ENCODE measurements around the gene ALDOC. TPM values are rescaled to one million over a fixed set of nuclear protein-coding genes. Genes with fewer than 3 reads are reported as not detected.
A peak's percentile ranks its signal among the peaks of the same experiment; 100 is the strongest.

The ALDOC gene
- total RNA-seq (100 to 1,000 TPM in 1 of 5 experiments, 10 to 100 TPM in 4; 24.5 to 159 (median 40.1) TPM), polyA plus RNA-seq (100 to 1,000 TPM in 1 of 2 donors, 10 to 100 TPM in 1; 92.9 to 103 TPM), total RNA-seq (63.1 reads per million, percentile 76 among the genes with 10 or more reads in this experiment)

DNA sequence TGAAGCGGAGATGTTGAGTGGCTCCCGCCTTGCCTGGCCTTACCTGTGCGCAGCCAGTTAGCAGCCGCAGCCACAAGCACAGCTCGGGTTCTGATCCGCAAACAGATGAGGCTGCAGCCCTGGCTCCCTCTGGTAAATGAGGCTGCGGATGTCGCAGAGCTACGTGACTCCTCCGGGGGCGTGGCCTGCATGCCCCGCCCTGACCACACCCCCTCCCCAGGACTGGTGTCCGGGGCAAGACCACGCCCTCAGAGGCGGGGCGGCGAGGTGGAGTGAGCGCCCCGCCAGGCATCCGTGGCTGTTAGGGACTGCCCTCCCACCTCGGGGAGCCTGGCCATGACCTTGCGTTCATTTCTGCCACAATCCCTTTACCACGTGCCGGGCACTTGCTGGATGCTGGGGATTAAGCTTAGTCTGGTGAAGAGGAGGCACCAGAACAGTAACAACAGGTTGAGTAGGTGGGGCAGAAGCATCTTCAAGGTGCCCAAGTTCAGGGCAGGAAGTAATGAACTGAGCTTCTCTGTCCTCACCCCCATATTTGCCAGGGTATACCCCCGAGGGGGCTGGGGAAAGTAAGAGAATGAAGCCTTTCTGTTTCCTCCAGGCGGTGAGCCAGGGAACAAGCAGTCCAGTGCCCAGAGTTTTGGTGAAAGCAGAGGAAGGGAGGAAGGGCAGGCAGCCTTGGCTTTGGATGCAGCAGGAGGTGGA, at the start of gene ALDOC:
TSS of gene ALDOC (minus strand) at position 138 of the 708 bp plus-strand sequence. CDS start 1,363 bp downstream, outside the sequence.
- H3K9me3 Mint-ChIP-seq: no peaks in the 10 kb centered on the region
- H3K4me3 Mint-ChIP-seq: peak within 1 kb of the TSS; percentile 83 to 96 (median 86)
- peaks cover 19 to 23% of the 10 kb centered on the region in 2 donors for H3K4me1 ChIP-seq (ENCODE audit: control insufficient read depth in 2 of 2, insufficient read depth in 2 of 2, low read length in 2 of 2)
- H3K36me3 Mint-ChIP-seq: peaks cover 0 to 37% (median 0%) of the 10 kb centered on the region in 5 donors
- H3K36me3 ChIP-seq (ENCODE audit: control insufficient read depth in 2 of 3, insufficient read depth in 3 of 3, low read length in 3 of 3): peaks cover 0 to 6% (median 0%) of the 10 kb centered on the region in 3 experiments
- H3K9me3 ChIP-seq (ENCODE audit: control insufficient read depth in 2 of 3, low read length in 3 of 3): no peaks in the 10 kb centered on the region
- intact Hi-C loops (cut with micrococcal nuclease): loop anchor here (1.0 to 10.0 kb wide), 11 partner anchors 22 to 374 kb away; partner anchors contain the start of genes BLTP2 (in 2 of the 2), SDF2 (in 2 of the 2), SPAG5 (in 2 of the 2) and IFT20 (in 1 of the 2)
- DNase-seq (peak; percentile 95 to 99 (median 98)), ATAC-seq (peak; percentile 100)
- POLR2A ChIA-PET: interaction anchor here (0.9 to 12.2 kb wide), 18 partner anchors 8 to 374 kb away, joined by 3 to 172 read pairs (median 4); partner anchors contain the start of genes BLTP2, IFT20, PHF12 and PROCA1
- H3K27me3 Mint-ChIP-seq: no peaks in the 10 kb centered on the region
- H3K27ac ChIP-seq (ENCODE audit: low read depth, low read length): peak within 1 kb of the TSS; percentile 52
- H3K27ac Mint-ChIP-seq: peak within 1 kb of the TSS; percentile 79 to 95 (median 89)
- H3K4me1 Mint-ChIP-seq: peaks cover 20 to 70% (median 38%) of the 10 kb centered on the region in 7 donors
- no peaks in the 10 kb centered on the region for H3K27me3 ChIP-seq (ENCODE audit: control insufficient read depth in 2 of 2, insufficient read depth in 2 of 2, low read length in 2 of 2)
- CTCF ChIA-PET: interaction anchor here (1.0 to 1.1 kb wide), 2 partner anchors 9 to 29 kb away, joined by 3 read pairs; no protein-coding TSS in a partner anchor
- H3K4me3 ChIP-seq (ENCODE audit: low read length): peak within 1 kb of the TSS; percentile 50

DNA sequence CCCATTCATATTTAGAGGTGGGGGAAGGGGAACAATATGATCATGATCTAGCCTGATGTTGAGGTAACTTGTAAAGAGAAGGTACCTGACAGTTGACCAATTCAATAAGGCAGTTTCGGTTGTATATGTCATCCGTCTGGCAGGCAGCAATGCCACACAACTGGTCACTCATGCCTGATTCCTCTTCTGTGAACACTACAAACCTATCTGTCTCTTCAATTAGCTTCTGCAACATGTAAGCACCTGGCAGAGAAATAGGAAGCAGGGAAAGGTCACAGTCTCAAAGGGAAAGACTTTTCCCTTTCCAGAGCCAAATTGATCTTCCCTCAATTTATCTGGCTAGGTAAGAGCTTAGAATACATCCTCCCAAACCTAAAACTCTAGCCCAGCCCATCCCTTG, 47.5 kb upstream of the ALDOC start:
- Mint-ChIP-seq H3K4me1 (peaks cover 0 to 5% (median 4%) of the 10 kb centered on the region in 7 donors), H3K27ac (no peak overlapping the region), H3K9me3 (no peaks in the 10 kb centered on the region), H3K36me3 (peaks cover 17 to 66% (median 32%) of the 10 kb centered on the region in 5 donors), H3K4me3 (no peak overlapping the region), H3K27me3 (no peaks in the 10 kb centered on the region)
- intact Hi-C loops (cut with micrococcal nuclease): no loop called here
- DNase-seq: no peak
- ChIA-PET CTCF (no interaction called here), POLR2A (interaction anchor here (1.2 kb wide), 1 partner anchor 18 kb away, joined by 4 read pairs; no protein-coding TSS in a partner anchor)
- Histone ChIP-seq H3K27me3 (ENCODE audit: control insufficient read depth in 2 of 2, insufficient read depth in 2 of 2, low read length in 2 of 2) (no peaks in the 10 kb centered on the region), H3K9me3 (ENCODE audit: control insufficient read depth in 2 of 3, low read length in 3 of 3) (no peaks in the 10 kb centered on the region), H3K27ac (ENCODE audit: low read depth, low read length) (no peak overlapping the region), H3K36me3 (ENCODE audit: control insufficient read depth in 2 of 3, insufficient read depth in 3 of 3, low read length in 3 of 3) (peaks cover 19 to 93% (median 54%) of the 10 kb centered on the region in 3 experiments), H3K4me3 (ENCODE audit: low read length) (no peak overlapping the region), H3K4me1 (ENCODE audit: control insufficient read depth in 2 of 2, insufficient read depth in 2 of 2, low read length in 2 of 2) (no peaks in the 10 kb centered on the region)
- no peak for ATAC-seq

DNA sequence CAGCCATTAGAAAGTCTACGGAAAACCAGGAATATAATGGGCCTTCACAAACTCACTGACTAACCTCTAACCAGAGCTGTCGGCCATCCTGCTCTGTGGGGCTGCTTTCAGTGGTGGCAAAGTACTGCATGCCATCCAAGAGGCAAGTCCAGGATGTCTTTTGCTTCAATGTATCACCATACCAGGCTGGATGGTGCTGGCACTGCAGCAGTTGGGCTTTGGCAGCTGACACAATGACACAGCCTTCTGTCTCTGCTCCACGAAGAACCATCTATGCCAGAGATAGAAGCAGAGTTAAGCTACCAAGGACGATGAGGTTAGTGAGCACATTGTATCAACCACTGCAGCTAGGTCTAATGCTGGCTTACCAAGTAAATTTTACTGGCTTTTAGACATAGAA, 47.0 kb upstream of the ALDOC start:
- no peaks in the 10 kb centered on the region for H3K9me3 Mint-ChIP-seq
- Histone ChIP-seq H3K27ac (ENCODE audit: low read depth, low read length) (no peak overlapping the region), H3K36me3 (ENCODE audit: control insufficient read depth in 2 of 3, insufficient read depth in 3 of 3, low read length in 3 of 3) (peaks cover 23 to 96% (median 58%) of the 10 kb centered on the region in 3 experiments), H3K27me3 (ENCODE audit: control insufficient read depth in 2 of 2, insufficient read depth in 2 of 2, low read length in 2 of 2) (no peaks in the 10 kb centered on the region), H3K4me3 (ENCODE audit: low read length) (no peak overlapping the region), H3K9me3 (ENCODE audit: control insufficient read depth in 2 of 3, low read length in 3 of 3) (no peaks in the 10 kb centered on the region), H3K4me1 (ENCODE audit: control insufficient read depth in 2 of 2, insufficient read depth in 2 of 2, low read length in 2 of 2) (no peaks in the 10 kb centered on the region)
- no peak for DNase-seq
- no peak for ATAC-seq
- POLR2A ChIA-PET: interaction anchor here (1.2 kb wide), 1 partner anchor 19 kb away, joined by 4 read pairs; no protein-coding TSS in a partner anchor
- intact Hi-C loops (cut with micrococcal nuclease): no loop called here
- peaks cover 17 to 68% (median 35%) of the 10 kb centered on the region in 5 donors for H3K36me3 Mint-ChIP-seq
- CTCF ChIA-PET: no interaction called here
- peaks cover 0 to 5% (median 4%) of the 10 kb centered on the region in 7 donors for H3K4me1 Mint-ChIP-seq
- H3K4me3 Mint-ChIP-seq: no peak overlapping the region
- H3K27me3 Mint-ChIP-seq: no peaks in the 10 kb centered on the region
- H3K27ac Mint-ChIP-seq: no peak overlapping the region

DNA sequence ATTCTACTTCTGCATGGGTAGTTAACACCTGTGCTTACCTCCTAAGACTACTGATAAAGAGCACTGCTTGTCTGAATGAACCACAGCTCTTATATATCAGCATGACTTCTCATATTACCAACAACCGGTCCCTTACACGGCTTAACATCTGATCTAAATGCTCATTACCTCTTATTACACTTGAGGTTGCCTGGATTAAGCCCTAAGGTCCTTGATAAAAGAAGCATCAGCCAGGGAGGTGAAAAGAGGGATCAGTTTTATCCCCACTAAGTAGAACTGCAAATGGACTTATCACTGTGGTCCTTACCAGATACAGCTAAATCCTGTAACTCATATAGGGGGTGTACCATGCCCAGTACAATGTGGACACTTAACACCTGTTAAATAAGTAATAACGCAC, 45.5 kb upstream of the ALDOC start:
- ATAC-seq (no peak), DNase-seq (no peak)
- Mint-ChIP-seq H3K4me1 (peaks cover 0 to 5% (median under 1%) of the 10 kb centered on the region in 7 donors), H3K27ac (peak overlapping the region in 2 of 9 donors; percentile 12 to 51), H3K36me3 (peaks cover 12 to 68% (median 38%) of the 10 kb centered on the region in 5 donors), H3K27me3 (no peaks in the 10 kb centered on the region), H3K9me3 (no peaks in the 10 kb centered on the region), H3K4me3 (no peak overlapping the region)
- POLR2A ChIA-PET: no interaction called here
- Histone ChIP-seq H3K4me1 (ENCODE audit: control insufficient read depth in 2 of 2, insufficient read depth in 2 of 2, low read length in 2 of 2) (no peaks in the 10 kb centered on the region), H3K9me3 (ENCODE audit: control insufficient read depth in 2 of 3, low read length in 3 of 3) (no peaks in the 10 kb centered on the region), H3K36me3 (ENCODE audit: control insufficient read depth in 2 of 3, insufficient read depth in 3 of 3, low read length in 3 of 3) (peaks cover 19 to 94% (median 70%) of the 10 kb centered on the region in 3 experiments), H3K4me3 (ENCODE audit: low read length) (no peak overlapping the region), H3K27me3 (ENCODE audit: control insufficient read depth in 2 of 2, insufficient read depth in 2 of 2, low read length in 2 of 2) (no peaks in the 10 kb centered on the region), H3K27ac (ENCODE audit: low read depth, low read length) (no peak overlapping the region)
- intact Hi-C loops (cut with micrococcal nuclease): no loop called here
- CTCF ChIA-PET: no interaction called here

DNA sequence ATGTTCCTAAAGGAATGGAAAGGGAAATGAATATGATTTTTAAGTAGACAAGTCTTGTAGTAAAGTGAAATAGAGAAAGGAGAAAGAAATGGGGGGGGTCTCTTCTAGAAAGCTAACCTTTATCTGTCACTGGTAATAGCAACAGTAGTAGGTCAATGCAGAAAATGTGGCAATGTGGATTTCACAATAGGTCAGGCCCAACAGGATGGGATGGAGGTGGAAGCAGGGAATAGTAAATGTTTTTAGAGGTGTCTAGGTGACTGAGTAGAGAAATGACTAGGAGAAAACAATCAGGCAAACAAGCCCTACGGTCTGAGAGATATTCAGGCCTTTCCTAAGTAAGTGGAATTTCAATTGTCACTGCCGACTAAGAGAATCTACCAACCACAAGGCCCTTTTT, 43.3 kb upstream of the ALDOC start:
- intact Hi-C loops (cut with micrococcal nuclease): no loop called here
- POLR2A ChIA-PET: interaction anchor here (1.0 kb wide), 1 partner anchor 14 kb away, joined by 4 read pairs; no protein-coding TSS in a partner anchor
- peaks cover 25 to 97% (median 83%) of the 10 kb centered on the region in 3 experiments for H3K36me3 ChIP-seq (ENCODE audit: control insufficient read depth in 2 of 3, insufficient read depth in 3 of 3, low read length in 3 of 3)
- no peaks in the 10 kb centered on the region for H3K9me3 Mint-ChIP-seq
- ATAC-seq: no peak
- no peaks in the 10 kb centered on the region for H3K4me1 ChIP-seq (ENCODE audit: control insufficient read depth in 2 of 2, insufficient read depth in 2 of 2, low read length in 2 of 2)
- no peaks in the 10 kb centered on the region for H3K4me1 Mint-ChIP-seq
- peaks cover 16 to 74% (median 30%) of the 10 kb centered on the region in 5 donors for H3K36me3 Mint-ChIP-seq
- H3K27ac ChIP-seq (ENCODE audit: low read depth, low read length): no peak overlapping the region
- CTCF ChIA-PET: interaction anchor here (0.8 kb wide), 1 partner anchor 68 kb away, joined by 3 read pairs; no protein-coding TSS in a partner anchor
- H3K4me3 ChIP-seq (ENCODE audit: low read length): no peak overlapping the region
- no peaks in the 10 kb centered on the region for H3K27me3 ChIP-seq (ENCODE audit: control insufficient read depth in 2 of 2, insufficient read depth in 2 of 2, low read length in 2 of 2)
- no peak overlapping the region for H3K4me3 Mint-ChIP-seq
- H3K27me3 Mint-ChIP-seq: no peaks in the 10 kb centered on the region
- DNase-seq: no peak
- H3K9me3 ChIP-seq (ENCODE audit: control insufficient read depth in 2 of 3, low read length in 3 of 3): no peaks in the 10 kb centered on the region
- peak overlapping the region in 2 of 9 donors; percentile 3 to 59 for H3K27ac Mint-ChIP-seq

DNA sequence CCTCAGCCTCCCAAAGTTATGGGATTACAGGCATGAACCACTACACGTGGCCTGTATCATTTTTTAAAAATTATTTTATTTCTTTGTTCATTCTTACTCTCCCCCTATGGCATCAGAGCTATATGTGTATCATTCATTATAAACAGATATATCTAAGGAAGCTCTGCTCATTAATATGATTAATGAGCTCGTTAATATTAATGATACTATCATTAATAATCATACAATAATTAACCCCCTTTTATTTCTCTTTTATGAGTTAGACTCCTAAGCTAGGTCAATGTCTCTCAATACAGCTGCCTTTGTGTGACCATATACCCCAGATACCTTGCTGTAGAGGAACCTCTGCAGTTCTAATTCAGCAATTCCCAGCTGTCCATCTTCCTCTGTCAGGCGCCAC, 41.8 kb upstream of the ALDOC start:
- Histone ChIP-seq H3K36me3 (ENCODE audit: control insufficient read depth in 2 of 3, insufficient read depth in 3 of 3, low read length in 3 of 3) (peaks cover 25 to 96% (median 76%) of the 10 kb centered on the region in 3 experiments), H3K4me3 (ENCODE audit: low read length) (no peak overlapping the region), H3K27ac (ENCODE audit: low read depth, low read length) (no peak overlapping the region), H3K27me3 (ENCODE audit: control insufficient read depth in 2 of 2, insufficient read depth in 2 of 2, low read length in 2 of 2) (no peaks in the 10 kb centered on the region), H3K4me1 (ENCODE audit: control insufficient read depth in 2 of 2, insufficient read depth in 2 of 2, low read length in 2 of 2) (no peaks in the 10 kb centered on the region), H3K9me3 (ENCODE audit: control insufficient read depth in 2 of 3, low read length in 3 of 3) (no peaks in the 10 kb centered on the region)
- Mint-ChIP-seq H3K4me3 (no peak overlapping the region), H3K27me3 (no peaks in the 10 kb centered on the region), H3K4me1 (peaks cover 0 to 9% (median 3%) of the 10 kb centered on the region in 7 donors), H3K36me3 (peaks cover 12 to 67% (median 32%) of the 10 kb centered on the region in 5 donors), H3K9me3 (no peaks in the 10 kb centered on the region), H3K27ac (no peak overlapping the region)
- POLR2A ChIA-PET: interaction anchor here (2.1 kb wide), 1 partner anchor 19 kb away, joined by 8 read pairs; the partner anchor contains the start of gene SPAG5
- CTCF ChIA-PET: interaction anchor here (0.9 to 1.2 kb wide), 2 partner anchors 16 to 126 kb away, joined by 3 read pairs; no protein-coding TSS in a partner anchor
- intact Hi-C loops (cut with micrococcal nuclease): no loop called here
- no peak for ATAC-seq
- no peak for DNase-seq
